OCI-M2 (cell line): ENCODE data around the gene RALY.

Source experiments
- DNase-seq: peaks from one replicate; lab custom pipeline; 2025; ENCODE audit not compliant: unreplicated experiment; lab: John Stamatoyannopoulos, UW

Gene RALY

DNA sequence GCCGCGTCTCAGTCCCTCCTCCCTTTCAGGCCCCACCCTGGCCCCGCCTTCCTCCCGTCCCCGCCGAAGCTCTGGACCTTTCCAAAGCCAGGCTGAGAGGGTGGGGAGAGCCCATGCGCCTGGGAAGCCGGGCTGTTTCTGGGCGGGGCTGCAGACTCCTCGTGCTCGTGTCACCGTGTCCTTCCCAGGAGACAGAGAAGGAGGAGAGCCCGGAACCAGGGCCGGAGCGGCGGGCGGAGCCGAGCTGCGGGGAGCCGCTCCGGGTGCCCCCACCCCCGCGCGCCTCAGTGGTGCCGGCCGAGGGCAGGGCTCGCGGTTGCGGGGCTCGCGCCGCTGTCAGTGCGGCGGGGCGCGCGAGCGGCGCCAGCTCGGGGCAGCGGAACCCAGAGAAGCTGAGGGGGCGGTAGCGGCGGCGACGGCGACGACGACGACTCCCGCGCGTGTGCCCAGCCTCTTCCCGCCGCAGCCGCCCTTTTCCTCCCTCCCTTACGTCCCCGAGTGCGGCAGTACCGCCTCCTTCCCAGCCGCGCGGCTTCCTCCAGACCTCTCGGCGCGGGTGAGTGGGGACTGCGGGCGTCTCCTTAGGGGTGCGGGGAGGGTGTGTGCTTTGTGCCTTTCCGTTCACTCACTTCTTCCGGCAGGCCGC is at the start of gene RALY:
RALY (plus strand) TSS at position 336 of the 646 bp plus-strand sequence. CDS start 78,164 bp downstream, outside the sequence.
- no peak for DNase-seq

DNA sequence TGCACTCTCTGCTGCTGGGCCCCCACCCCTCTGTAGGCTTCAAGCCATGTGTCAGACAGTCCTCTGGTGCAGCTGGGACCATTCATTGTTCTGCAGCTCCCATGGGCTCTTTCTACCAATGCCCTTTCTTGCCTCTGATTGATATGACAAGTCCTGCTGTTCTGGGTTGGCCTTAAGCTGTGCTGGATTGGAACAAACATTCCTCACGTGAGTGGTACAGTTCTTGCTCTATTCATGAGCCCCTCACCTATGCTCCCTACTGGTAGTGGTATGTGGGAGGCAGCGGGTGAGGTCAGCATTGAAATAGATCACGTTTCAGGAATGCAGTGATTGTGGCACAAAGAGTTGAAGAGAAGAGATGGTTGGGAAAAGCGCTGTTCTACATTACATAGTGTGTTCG is 48.8 kb upstream of the RALY start:
- DNase-seq: no peak

DNA sequence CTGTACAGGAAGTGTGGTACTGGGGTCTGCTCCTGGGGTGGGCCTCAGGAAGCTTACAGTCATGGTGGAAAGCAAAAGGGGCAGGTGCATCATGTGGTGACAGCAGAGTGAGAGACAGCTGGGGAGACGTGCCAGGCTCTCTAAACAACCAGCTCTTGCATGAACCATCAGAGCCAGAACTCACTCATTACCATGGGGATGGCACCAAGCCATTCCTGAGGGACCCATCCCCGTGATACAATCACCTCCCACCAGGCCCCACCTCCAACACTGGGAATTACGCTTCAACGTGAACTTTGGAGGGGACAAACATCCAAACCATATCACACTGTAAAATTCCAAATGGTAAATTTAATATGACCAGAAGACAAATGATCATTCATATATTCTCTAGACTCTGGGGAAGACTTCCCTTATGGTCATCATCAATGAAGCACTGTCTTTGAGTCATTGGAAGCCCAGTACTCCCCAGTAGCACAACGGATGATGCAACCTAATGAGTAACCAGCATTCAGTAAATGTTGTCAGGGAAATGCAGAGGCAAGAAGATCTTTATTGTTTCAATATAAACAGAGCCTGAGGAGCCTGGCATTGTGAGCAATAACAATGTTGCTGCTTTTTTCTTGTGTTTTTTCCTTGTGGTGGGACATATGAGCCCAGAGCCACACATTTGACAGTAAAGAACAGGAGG is 48.2 kb upstream of the RALY start:
- no peak for DNase-seq

DNA sequence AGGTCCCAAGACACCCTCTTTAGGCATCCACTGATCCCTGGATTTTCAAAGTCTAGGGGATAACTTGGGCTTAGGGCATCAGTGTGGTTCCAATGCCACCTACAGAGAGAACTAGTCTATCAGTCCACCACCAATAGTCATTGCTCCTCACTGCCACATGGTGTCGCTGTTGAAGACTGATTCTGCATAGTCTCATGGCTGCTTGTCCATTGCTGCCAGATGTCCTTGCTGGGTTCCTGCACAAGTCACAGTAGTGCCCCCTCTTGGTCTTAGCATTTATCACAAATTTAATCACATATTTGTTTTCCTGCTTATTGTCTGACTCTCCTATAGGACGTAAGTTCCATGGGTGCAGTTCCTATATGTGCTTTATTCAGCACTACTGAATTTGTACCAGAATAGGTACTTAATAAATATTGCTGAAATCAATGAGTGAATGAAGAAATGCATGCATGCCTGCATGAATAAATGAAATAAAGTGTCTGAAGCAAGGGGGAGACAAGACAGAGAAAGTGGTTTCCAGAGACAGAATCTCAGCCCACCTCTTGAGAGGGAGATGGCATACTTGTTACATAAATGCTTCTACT is 45.9 kb upstream of the RALY start:
- DNase-seq: no peak

DNA sequence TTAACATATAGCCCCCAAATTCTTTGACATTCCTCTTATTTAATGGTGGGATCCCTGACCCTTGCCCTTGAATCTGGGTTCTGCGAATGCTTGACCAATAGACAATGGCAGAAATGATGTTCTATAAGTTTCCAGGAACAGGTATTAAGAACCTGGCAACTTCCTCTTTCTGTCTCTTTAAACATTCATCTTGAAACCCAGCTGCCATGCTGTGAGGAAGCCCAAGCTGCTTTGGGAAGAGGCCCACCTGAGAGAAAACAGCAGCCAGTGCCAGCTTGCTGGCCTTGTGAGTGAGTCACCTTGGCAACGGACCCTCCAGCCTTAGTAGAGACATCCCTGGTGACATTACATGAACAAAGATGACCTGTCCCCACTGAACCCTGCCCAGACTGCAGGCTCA is 45.2 kb upstream of the RALY start:
- no peak for DNase-seq

DNA sequence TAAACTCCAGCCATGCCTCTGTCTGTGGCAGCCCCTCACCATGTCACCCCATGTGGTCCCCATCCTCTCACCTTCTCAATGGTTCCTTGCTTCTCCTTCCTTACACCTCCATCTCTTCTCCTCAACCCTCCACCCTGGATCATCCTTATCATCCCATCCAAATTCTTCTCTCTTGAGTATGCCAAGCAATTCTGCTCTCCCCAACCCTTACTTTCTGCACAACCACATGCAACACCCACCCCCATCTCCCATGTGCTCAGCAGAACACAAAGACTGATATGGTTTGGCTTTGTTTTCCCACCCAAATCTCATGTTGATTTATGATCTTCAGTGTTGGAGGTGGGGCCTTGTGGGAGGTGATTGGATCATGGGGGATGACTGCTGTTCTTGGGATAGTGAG is 42.5 kb upstream of the RALY start:
- DNase-seq: no peak

DNA sequence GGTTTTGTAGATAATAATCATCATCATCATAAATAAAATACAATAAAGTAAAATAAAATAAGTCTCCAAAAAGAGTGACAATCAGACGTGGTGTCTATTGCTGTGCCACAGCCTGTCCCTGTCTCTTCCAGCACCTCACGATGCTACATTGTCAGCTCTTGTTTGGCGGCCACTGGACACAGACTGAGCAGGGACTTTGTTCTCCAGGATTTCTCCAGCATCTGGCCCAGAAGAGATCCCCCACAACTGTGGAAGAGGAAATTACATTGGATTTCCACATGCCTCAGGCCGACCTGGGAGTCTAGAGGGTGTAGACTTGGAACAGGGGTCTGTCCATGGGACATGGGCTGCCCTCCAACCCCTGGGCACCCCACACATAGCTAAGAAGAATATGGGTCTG is 39.2 kb upstream of the RALY start:
- no peak for DNase-seq

DNA sequence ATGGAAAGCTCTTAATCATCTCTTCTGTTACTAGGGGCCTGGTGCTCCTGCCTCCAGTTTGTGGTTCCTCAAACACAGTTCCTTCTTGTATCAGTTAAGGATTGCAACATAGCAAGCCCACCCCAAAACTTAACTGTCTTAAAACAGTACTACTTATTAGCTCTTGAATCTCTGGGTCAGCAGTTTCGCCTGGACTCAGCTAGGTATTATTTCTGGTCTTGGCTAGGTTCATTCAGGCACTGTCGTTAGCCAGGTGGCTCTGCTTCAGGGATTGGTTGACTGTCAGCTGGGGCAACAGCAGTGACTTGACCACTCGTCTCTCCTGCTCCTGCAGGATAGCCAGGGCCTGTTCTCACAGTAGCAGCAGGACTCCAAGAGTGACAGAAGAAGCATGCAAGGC is 30.0 kb upstream of the RALY start:
- no peak for DNase-seq

DNA sequence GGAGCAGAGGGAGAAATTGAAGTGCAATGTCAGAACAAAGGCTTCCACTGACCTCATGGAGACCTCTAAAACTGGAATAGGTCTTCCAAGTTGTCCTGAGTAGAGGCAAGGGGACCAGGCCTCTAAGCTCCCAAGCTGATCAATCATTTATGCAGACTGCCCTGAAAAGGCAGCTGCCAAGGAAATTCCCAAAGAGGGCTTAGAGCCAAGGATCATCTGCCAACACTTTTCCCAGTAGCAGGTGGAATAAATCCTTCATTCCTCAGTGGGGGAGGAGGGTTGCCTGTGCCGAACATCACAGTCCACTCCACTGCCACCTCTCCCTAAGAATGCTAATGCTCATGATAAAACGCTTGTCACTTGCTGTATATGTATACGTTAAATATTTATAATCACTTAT is 29.3 kb upstream of the RALY start:
- no peak for DNase-seq

DNA sequence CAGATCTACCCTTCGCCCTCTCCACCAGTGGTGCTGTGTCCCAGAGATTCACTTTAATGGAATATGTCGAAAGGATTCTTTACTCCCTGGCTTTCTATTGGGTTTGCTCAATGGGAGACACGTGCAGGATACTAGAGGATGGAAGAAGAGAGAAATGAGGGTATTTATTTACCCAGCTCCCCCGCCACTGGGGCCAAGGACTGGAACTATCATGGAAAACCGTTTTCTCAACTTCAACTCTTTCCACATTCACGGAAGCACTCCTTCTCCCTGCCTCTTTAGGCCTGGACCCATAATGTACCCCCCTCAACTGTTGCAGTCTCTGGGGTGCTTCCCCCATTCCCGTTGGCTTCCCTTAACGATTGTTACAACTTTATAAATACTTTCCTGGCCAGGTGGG is 26.6 kb upstream of the RALY start:
- DNase-seq: no peak

DNA sequence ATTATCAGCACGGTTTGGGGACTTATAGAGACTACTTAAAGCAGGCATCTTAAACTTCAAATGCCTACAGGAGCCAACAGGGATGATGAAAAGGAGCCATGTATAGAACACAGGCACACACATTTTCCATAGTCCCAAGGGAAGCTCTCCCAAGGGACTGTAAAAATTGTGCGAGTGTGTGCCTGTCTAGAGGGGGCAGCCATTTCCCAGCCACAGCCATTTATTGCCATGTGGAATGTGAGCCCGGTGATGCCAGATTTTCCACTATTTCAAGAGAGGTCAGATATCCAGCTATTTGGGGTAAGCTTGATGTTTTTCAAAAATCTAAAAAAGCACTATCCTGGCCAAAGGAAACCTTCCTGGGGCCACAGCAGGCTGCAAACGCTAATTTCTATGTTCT is 24.1 kb upstream of the RALY start:
- DNase-seq: no peak

DNA sequence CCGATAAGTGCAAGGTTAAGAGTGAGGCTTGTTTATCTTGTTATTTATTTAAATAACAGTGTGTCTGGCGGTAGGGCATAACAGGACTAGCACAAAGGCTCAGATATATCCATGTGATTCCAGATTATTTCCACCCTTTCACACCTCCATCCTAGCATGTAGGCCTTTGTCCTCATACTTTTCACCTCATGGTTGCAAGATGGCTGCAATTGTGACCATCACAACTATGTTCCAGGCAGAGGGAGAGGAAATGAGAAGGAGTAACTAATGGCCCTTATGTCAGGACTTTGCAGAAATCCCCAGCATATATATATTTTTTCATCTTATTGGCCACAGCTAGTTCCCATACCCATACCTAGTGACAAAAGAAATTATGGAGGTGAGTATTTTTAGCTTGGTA is 23.5 kb upstream of the RALY start:
- no peak for DNase-seq

DNA sequence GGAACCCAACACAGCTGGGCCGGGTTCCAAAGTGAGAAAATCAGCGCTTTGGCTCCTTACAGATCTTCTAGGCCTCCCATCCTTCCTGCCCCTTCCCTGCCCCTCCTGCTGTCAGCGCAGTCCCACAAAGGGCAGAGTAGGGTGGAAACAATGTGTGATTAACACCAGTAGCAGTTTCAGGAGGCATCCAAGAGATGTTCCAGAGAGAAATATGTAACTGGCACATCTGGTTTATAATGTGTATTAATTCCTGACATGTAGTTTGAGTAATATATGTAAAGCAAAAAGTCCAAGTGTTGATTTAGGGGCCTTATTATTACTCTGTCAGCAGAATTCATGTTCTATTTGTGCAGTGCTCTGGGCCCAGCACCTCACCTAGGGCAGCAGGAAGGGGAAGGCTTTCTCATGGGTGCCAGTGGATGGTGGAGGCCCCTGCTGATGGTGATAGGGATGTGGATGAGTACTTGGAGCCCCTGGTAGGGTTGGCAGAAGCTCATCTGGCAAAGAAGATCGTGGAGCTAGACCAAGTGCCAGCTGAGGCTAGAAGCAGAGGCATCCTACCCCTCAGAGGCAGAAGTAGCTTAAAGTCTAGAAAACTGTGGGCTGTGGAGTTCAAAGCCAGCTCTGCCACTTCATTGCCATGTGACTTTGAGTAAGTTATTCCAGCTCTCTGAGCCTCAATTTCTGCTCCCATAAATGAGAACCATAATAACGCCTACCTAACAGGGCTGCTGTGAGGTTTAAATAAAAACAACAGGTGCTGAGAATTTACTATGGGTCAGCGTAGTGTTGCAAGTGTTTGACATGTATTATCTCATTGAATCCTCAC is 22.4 kb upstream of the RALY start:
- no peak for DNase-seq

DNA sequence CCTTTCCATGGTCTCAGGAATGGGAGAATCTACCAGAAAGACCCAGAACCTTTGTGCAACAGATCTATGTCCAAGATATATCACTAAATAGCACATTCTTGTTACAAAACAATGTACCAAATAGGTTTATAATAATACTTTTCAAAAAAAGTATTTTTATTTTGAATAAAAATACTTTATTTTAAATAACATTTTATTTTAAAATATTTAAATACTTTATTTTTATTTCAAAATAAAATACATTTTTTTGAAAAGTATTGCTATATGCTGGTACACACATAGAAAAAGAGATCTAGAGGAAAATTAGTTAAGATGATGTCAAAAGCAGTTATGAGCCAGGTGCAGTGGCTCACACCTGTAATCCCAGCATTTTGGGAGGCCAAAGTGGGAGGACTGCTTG is 16.8 kb upstream of the RALY start:
- no peak for DNase-seq

DNA sequence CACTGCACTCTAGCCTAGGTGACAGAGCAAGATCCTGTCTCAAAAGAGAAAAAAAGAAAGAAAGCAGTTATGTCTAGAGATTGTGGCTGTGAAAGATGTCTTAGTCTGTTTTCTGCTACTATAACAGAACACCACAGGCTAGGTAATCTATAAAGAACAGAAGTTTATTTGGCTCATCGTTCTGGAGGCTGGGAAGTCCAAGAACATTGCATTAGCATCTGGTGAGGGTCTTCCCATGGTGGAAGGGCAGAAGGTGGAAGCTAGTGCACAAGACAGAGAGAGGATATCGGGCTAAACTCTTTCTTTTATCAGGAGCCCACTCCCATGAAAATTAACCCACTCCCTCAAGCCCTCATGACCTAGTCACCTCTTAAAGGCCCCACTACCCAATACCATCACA is 16.2 kb upstream of the RALY start:
- DNase-seq: no peak

DNA sequence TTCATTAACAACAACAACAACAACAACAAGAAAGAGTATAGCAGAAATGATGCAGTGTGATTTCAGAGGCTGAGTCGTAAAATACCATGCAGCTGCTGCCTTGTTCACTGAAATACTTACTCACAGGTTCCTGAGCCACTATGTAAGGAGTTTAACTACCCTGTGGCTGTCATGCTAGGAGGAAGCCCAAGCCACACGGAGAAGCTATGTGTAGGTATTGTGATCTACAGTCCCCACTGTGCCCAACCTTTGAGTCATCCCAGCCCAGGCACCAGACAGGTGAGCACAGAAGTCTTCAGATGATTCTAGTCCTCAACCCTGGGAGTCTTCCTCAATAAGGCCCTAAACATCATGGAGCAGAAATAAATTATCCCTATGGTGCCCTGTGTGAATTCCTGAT is 14.6 kb upstream of the RALY start:
- DNase-seq: no peak

DNA sequence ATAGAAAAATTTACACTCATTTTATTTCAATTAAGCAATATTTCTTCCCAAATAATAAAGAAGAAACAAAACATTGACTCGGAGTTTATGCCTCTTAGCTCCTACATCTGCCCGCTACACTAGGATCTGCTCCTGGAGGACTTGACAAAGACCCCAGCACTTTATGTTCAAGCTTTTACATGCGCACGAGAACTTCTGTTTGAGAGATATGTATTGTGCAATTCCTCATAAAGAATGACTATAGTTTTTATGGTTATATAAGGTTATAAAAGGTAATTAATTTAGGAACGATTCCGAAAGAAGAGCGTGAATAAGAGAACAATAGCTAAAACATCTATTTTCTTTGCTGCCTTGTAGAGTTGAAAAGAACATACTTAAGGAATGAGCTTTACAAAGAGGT is 12.4 kb upstream of the RALY start:
- no peak for DNase-seq

DNA sequence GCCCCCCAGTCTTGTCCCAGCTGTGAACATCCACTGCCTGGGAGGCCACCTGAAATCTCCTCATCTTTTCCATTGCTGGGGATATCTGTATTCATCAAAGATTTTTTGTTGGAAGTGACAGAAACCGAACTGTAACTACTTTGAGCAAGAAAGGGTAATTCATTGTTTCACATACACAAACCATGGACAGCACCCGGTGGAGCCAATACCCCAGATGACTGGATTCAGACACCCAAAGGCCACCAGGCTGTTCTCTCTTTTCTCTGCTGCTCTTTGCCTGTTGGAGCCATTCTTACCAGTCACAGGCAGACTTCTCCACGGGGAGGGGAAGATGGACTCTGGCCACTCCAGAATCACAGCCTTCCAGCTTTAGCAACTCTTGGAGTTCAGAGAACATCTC is 11.7 kb upstream of the RALY start:
- no peak for DNase-seq

DNA sequence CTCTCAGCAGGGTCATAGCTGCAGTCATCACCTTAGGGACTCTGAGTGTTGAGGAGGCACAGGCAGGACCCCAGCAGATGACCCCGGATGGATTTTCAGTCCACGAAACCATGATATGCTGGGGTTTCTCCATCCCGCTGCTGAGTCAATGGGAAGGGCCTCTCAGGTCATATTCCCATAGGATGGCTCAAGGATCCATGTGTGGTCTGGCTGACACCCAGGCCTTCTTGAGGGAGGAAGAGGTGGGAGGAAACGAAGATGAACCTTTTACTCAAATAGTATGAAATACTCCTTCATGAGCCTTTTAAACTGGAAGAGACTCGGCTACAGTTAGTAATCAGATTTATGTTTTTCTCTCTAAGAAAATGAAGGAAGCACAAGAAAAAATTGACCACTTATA is 10.3 kb upstream of the RALY start:
- no peak for DNase-seq

DNA sequence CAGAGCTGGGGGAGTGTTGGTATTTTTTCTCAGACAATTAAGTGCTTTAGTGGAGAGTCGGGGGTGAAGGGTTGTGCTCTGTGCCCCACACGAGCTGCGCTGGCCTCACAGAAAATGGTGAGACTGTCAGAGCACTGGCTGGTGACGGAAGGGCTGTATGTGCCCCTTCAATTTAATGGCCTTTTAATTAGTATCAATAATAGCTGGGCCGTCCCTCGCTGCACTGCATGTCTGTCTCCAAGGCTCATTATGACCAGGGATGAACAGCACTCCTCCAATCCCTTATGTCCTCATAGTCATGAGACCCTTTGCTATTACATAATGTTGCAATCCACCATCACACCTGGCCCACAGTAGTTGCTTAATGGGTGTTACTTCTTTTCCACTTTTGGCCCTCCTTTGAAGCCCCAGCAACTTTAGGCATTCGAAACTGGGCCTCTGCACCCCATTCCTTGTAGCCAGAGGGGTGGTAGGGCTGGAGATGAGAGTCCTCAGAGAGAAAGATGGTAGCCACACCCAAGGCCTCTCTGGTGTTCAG is 9.5 kb upstream of the RALY start:
- DNase-seq: no peak

DNA sequence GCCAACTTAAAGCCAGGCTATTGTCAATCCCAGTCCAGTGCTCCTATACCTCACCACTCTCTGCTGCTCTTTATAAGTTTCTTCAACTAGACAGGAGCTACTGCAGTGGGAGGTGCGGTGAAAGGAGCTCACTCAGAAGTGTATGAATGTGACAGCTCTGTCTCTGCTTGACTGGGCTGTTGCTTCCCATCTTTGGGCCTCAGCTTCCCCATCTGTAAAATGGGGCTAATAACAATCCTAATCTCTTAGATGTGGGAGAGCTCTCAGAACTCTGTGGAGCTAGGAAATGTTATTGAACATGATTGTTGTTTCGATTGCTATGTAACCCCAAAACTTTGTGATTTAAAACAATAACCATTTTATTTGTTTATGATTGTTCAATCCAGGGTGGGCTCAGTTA is 8.4 kb upstream of the RALY start:
- no peak for DNase-seq

DNA sequence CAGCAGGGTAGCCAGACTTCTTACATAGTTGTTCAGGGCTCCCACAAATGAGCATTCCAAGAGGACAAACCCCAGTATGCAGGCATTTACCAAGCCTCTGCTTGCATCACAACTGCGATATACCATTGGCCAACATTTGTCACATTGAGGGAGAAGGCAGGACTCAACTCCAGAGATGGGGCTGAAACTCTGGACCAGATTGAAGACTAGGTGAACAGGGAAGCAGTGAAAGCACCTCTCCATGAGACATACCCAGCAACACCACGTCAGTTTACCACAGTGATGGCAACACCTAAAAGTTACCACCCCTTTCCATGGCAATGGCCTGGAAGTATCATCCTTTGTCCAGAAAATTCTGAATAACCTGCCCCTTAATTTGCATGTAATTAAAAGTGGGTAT is 7.9 kb upstream of the RALY start:
- DNase-seq: no peak
